GM23248 (cell line): ENCODE data around the gene SCGB1A1.

Experiments
- EZH2 ChIP-seq: fragments of 200-600 bp; sonication (generic); IDR thresholded peaks from 2 replicates; pipeline ENCODE4 v1.6.1; 2018; ENCODE audit warnings: antibody characterized with exemption, mild to moderate bottlenecking; ENCODE audit not compliant: insufficient read depth, poor library complexity, severe bottlenecking
- EZH2phosphoT487 ChIP-seq: fragments of 200-600 bp; sonication (generic); IDR thresholded peaks from 2 replicates; pipeline ENCODE4 v1.6.1; 2018; ENCODE audit warnings: antibody characterized with exemption, moderate library complexity, mild to moderate bottlenecking, low read depth; ENCODE audit not compliant: insufficient read depth

- TF ChIP-seq EZH2: no peak
- no peak for TF ChIP-seq EZH2phosphoT487
Observed at GRCh38 chr11:62402226-62402959, 16.4 kb upstream of the SCGB1A1 start.
